SK-N-MC (cell line): ENCODE results near the gene DHRS7.

Experiments used
- DNase-seq: peaks from one replicate; pipeline ENCODE4 v3.0.0-alpha.2; 2011; ENCODE audit warnings: low read depth, low spot score
- H3K27ac ChIP-seq: fragments of 200-600 bp; sonication (generic); 2 replicates; pipeline ENCODE4 v1.5.1; 2016; ENCODE audit warnings: mixed run types
- H3K36me3 ChIP-seq: fragments of 200-600 bp; sonication (generic); 2 replicates; pipeline ENCODE4 v1.6.1; 2017; ENCODE audit warnings: antibody characterized with exemption, low read length, mixed read lengths; ENCODE audit not compliant: insufficient read depth
- H3K4me3 ChIP-seq: fragments of 200-600 bp; sonication (generic); 2 replicates; pipeline ENCODE4 v1.5.1; 2016
- H3K9ac ChIP-seq: fragments of 200-600 bp; sonication (generic); 2 replicates; pipeline ENCODE4 v1.8.0; 2017; ENCODE audit warnings: mixed run types, mixed read lengths; ENCODE audit not compliant: insufficient read length
- H3K9me3 ChIP-seq: fragments of 200-600 bp; sonication (generic); 2 replicates; pipeline ENCODE4 v1.6.1; 2017; ENCODE audit warnings: low read depth, mild to moderate bottlenecking, antibody characterized with exemption, low read length, moderate library complexity, mixed read lengths
- EZH2 ChIP-seq: fragments of 200-600 bp; sonication (generic); IDR thresholded peaks from one replicate; pipeline ENCODE4 v1.6.1; 2017; ENCODE audit warnings: antibody characterized with exemption
- FOXP2 ChIP-seq: optimal IDR thresholded peaks from 2 replicates; pipeline ENCODE3; 2011; ENCODE audit warnings: mild to moderate bottlenecking, moderate library complexity; ENCODE audit not compliant: insufficient read depth; ENCODE audit errors: extremely low read length, control extremely low read depth
- POLR2AphosphoS5 ChIP-seq: IDR thresholded peaks from 2 replicates; pipeline ENCODE4 v1.6.1; 2012; ENCODE audit warnings: mild to moderate bottlenecking, low read depth, low read length, borderline replicate concordance

The DHRS7 gene

GRCh38 chr14:60178164-60178563 lies 13.0 kb upstream of the DHRS7 start:
- DNase-seq: no peak
- Histone ChIP-seq H3K4me3 (no peak overlapping the region), H3K9me3 (peaks cover 5% of the 10 kb centered on the region; the same call in 1 of the 2 replicates), H3K9ac (no peak overlapping the region), H3K27ac (no peak overlapping the region), H3K36me3 (no peaks in the 10 kb centered on the region)
- no peak for TF ChIP-seq EZH2
- no peak for TF ChIP-seq POLR2AphosphoS5
- TF ChIP-seq FOXP2: no peak

- Histone ChIP-seq H3K27ac (no peak overlapping the region), H3K9me3 (peaks cover 5% of the 10 kb centered on the region; the same call in 1 of the 2 replicates), H3K4me3 (no peak overlapping the region), H3K9ac (no peak overlapping the region), H3K36me3 (no peaks in the 10 kb centered on the region)
- DNase-seq: no peak
- TF ChIP-seq POLR2AphosphoS5: no peak
- no peak for TF ChIP-seq EZH2
- TF ChIP-seq FOXP2: no peak
These were observed 10.2 kb upstream of the DHRS7 start for GRCh38 chr14:60175255-60175902.

DNA sequence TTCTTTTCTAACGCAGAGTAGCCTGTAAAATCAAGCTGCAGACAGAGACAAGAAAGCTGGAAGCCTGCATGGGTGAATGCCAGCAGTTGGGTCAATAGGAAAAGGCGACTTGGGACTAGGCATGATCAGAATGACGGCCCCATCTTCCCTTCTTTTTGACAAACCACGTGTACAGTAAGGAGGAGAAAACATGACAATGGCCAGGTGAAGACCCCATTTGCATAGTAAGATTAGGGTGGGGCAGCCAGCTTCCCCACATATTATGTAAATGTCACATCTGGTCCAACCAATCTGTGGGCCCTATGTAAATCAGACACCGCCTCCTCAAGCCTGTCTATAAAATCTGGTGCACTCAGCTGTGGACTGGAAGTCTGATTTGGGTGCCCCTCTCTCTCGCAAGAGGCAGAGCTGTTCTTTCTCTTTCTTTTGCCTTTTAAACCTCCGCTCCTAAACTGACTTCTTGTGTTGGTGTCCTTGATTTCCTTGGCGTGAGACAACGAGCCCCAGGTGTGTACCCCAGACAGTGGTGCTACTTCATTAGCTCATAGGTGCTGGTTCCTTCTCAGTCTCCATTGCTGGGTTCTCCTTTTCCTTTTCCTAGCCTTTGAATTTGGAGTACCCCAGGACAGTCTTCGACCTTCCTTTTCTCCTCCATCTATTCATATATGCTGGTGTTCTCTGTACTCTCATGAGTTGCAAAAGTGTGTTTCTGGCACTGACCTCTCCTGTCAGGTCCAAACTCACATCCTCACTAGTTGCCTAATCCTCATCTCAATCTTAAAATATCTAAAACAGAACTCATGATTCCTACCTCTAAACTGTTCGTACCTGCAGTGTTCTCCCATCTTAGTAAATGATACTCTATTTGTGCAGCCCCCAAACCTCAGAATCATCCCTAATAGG lies 9.4 kb upstream of the DHRS7 start:
- no peak overlapping the region for H3K27ac ChIP-seq
- peaks cover 5% of the 10 kb centered on the region; the same call in 1 of the 2 replicates for H3K9me3 ChIP-seq
- no peak overlapping the region for H3K9ac ChIP-seq
- no peaks in the 10 kb centered on the region for H3K36me3 ChIP-seq
- no peak overlapping the region for H3K4me3 ChIP-seq
- no peak for DNase-seq
- no peak for TF ChIP-seq FOXP2
- no peak for TF ChIP-seq POLR2AphosphoS5
- no peak for TF ChIP-seq EZH2

GRCh38 chr14:60171690-60172089 lies 6.5 kb upstream of the DHRS7 start:
- DNase-seq: no peak
- H3K36me3 ChIP-seq: no peaks in the 10 kb centered on the region
- no peak overlapping the region for H3K27ac ChIP-seq
- no peak overlapping the region for H3K4me3 ChIP-seq
- no peak for TF ChIP-seq FOXP2
- no peak for TF ChIP-seq EZH2
- TF ChIP-seq POLR2AphosphoS5: no peak
- no peaks in the 10 kb centered on the region for H3K9me3 ChIP-seq
- H3K9ac ChIP-seq: no peak overlapping the region

DNA sequence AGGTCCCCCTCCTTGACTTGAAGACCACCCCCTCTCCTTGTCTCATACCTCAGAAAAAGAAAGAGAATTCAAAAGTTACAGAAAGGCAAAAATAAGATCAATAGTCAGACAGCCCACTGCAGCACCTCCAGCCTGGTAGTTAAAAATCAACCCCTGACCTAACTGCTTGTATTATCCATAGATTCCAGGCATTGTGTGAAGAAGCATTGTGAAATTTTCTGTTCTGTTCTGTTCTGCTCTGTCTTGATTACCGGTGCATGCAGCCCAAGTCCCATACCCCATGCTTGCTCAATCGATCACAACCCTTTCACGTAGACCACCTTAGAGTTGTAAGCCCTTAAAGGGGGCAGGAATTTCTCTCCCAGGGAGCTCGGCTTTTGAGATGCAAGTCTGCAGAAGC lies 5.8 kb upstream of the DHRS7 start:
- H3K9me3 ChIP-seq: no peaks in the 10 kb centered on the region
- TF ChIP-seq POLR2AphosphoS5 (no peak), FOXP2 (no peak), EZH2 (no peak)
- no peak overlapping the region for H3K9ac ChIP-seq
- DNase-seq: no peak
- no peak overlapping the region for H3K27ac ChIP-seq
- no peak overlapping the region for H3K4me3 ChIP-seq
- no peaks in the 10 kb centered on the region for H3K36me3 ChIP-seq

DNA sequence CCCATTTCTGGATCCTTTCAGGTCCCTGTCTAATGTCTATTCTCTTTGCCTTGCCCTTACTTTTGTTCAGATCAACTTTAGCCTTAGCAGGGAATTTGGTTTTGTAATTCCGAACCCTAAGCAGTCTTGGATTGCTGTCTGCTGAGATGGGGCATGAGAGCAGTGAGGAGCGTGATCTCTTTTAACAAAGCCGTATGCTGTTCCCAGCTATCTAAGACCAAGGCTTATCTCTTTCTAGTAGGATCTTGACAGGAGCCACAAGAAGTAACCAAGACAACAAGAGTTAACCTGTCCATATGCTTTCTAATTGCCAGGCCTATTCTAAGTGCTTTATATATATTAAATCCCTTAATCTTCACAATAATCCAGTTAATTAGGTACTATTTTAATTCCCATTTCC lies 4.5 kb upstream of the DHRS7 start:
- DNase-seq: no peak
- Histone ChIP-seq H3K36me3 (no peaks in the 10 kb centered on the region), H3K9ac (no peak overlapping the region), H3K9me3 (no peaks in the 10 kb centered on the region), H3K27ac (no peak overlapping the region), H3K4me3 (no peak overlapping the region)
- no peak for TF ChIP-seq POLR2AphosphoS5
- no peak for TF ChIP-seq EZH2
- no peak for TF ChIP-seq FOXP2

DNA sequence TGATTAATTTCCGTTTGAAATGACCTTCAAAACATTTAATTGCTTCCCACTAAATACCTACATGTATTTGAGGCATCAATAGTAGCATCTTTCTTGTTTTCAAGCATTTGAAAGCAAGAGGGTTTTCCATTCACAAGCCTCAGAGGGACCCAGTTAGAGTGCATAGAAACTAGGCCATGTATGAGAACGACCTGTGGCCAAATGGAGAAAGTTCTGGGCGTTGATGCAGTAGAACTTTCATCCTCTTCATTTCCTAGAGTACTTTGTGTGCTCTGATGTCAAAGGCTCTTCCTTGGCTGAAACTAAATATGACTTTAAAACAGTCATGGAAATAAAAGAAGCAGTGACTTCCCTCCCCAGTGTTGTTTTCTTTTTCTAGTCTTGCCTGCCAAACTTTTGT lies 944 bp upstream of the DHRS7 start:
- no peak overlapping the region for H3K27ac ChIP-seq

DNA sequence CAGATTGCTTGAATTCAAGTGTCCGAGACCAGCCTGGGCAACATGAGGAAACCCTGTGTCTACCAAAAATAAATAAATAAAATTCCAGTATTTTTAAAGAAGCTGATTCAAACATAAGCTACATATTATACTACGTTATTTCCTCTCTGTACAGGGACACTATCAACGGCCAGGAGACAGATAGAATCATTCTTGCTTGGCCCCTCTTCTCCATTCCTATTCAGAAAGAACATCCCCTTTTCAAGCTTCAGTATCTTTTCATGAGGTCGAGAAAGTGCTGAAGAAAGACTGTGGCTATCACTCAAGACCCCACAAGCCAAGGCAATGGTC lies 314 bp upstream of the DHRS7 start:
- TF ChIP-seq POLR2AphosphoS5 (no peak), EZH2 (no peak), FOXP2 (no peak)
- Histone ChIP-seq H3K4me3 (peak overlapping the region; percentile 81), H3K36me3 (no peaks in the 10 kb centered on the region), H3K9me3 (no peaks in the 10 kb centered on the region), H3K27ac (no peak overlapping the region), H3K9ac (no peak overlapping the region)
- no peak for DNase-seq

More for the DNA sequence above, 944 bp upstream of the DHRS7 start:
- TF ChIP-seq POLR2AphosphoS5: no peak
- TF ChIP-seq EZH2: no peak
- TF ChIP-seq FOXP2: no peak
- H3K9me3 ChIP-seq: no peaks in the 10 kb centered on the region
- no peak overlapping the region for H3K4me3 ChIP-seq
- no peaks in the 10 kb centered on the region for H3K36me3 ChIP-seq
- DNase-seq: no peak
- H3K9ac ChIP-seq: no peak overlapping the region
